HG02798 (cell line): ENCODE data around the gene MRTFA.
A peak's percentile ranks its signal among the peaks of the same experiment; 100 is the strongest.
"Not testable (repeated sequence)": the region's sequence is repeated elsewhere in the genome, so short reads cannot be mapped to it uniquely, and the experiment has no call there.

Source experiments
- ATAC-seq: cut with Tn5 transposase; IDR thresholded peaks from one replicate; pipeline ENCODE4 v1.9.1; 2021; ENCODE audit warnings: mild to moderate bottlenecking; ENCODE audit not compliant: unreplicated experiment, poor library complexity

The MRTFA gene

GRCh38 chr22:40636380-40637182 lies at the start of gene MRTFA:
Gene MRTFA (minus strand): TSS chr22:40636719.
- peak; percentile 96 for ATAC-seq

GRCh38 chr22:40685406-40685805 lies 48.9 kb upstream of the MRTFA start:
- no peak for ATAC-seq

GRCh38 chr22:40684728-40685127 lies 48.2 kb upstream of the MRTFA start:
- ATAC-seq, result no peak

GRCh38 chr22:40681451-40681850 lies 44.9 kb upstream of the MRTFA start:
- ATAC-seq, result no peak

- no peak for ATAC-seq
These were observed 44.3 kb upstream of the MRTFA start for GRCh38 chr22:40680819-40681183.

- ATAC-seq, result no peak
These were observed 43.7 kb upstream of the MRTFA start for GRCh38 chr22:40679964-40680818.

GRCh38 chr22:40679249-40679963 lies 42.9 kb upstream of the MRTFA start, which contains the start of gene MCHR1:
Gene MCHR1 (plus strand): TSS chr22:40679484. CDS start chr22:40679653, 169 bp downstream.
- ATAC-seq, result no peak

GRCh38 chr22:40678493-40679248 lies 42.2 kb upstream of the MRTFA start:
- no peak for ATAC-seq

GRCh38 chr22:40676644-40677043 lies 40.1 kb upstream of the MRTFA start:
- ATAC-seq, result no peak

- ATAC-seq, result not testable (repeated sequence)
These were observed 39.6 kb upstream of the MRTFA start for GRCh38 chr22:40676166-40676565.

GRCh38 chr22:40674274-40674673 lies 37.8 kb upstream of the MRTFA start:
- no peak for ATAC-seq

GRCh38 chr22:40673017-40673416 lies 36.5 kb upstream of the MRTFA start:
- no peak for ATAC-seq

GRCh38 chr22:40671796-40672360 lies 35.4 kb upstream of the MRTFA start:
- ATAC-seq, result no peak

GRCh38 chr22:40671369-40671768 lies 34.9 kb upstream of the MRTFA start:
- no peak for ATAC-seq

- no peak for ATAC-seq
These were observed 33.5 kb upstream of the MRTFA start for GRCh38 chr22:40670058-40670457.

GRCh38 chr22:40668611-40669411 lies 32.3 kb upstream of the MRTFA start:
- ATAC-seq, result no peak

GRCh38 chr22:40666151-40666848 lies 29.8 kb upstream of the MRTFA start:
- no peak for ATAC-seq

- no peak for ATAC-seq
These were observed 28.8 kb upstream of the MRTFA start for GRCh38 chr22:40665312-40665711.
